Urothelium cell line (cell line): ENCODE data around the gene LCP1.
"Not testable (repeated sequence)": the region's sequence is repeated elsewhere in the genome, so short reads cannot be mapped to it uniquely, and the experiment has no call there.

ENCODE experiments used
- DNase-seq: peaks from one replicate; pipeline ENCODE4 v3.0.0; 2011; ENCODE audit warnings: low spot score, mixed read lengths
- FAIRE-seq: peaks from 2 replicates; lab custom pipeline; 2011; peaks lifted over from hg19 to GRCh38; lab: Jason Lieb, UNC

The LCP1 gene

GRCh38 chr13:46181840-46182490, at the start of gene LCP1:
Gene LCP1 (minus strand): TSS chr13:46182177. CDS start chr13:46159662, 22,515 bp downstream.
- no peak for FAIRE-seq
- DNase-seq, result no peak

GRCh38 chr13:46229251-46229650, 47.3 kb upstream of the LCP1 start:
- no peak for FAIRE-seq
- no peak for DNase-seq

- FAIRE-seq, DNase-seq: not testable (repeated sequence)
Measured at GRCh38 chr13:46220234-46220633, 38.3 kb upstream of the LCP1 start.

- FAIRE-seq, DNase-seq: not testable (repeated sequence)
Measured at GRCh38 chr13:46214741-46215140, 32.8 kb upstream of the LCP1 start.

- no peak for DNase-seq
- FAIRE-seq, result no peak
Measured at GRCh38 chr13:46213242-46213641, 31.3 kb upstream of the LCP1 start.

GRCh38 chr13:46211483-46212351, 29.7 kb upstream of the LCP1 start, which contains the start of gene LRRC63:
Gene LRRC63 (plus strand): TSS chr13:46211928. CDS start chr13:46213035, 1,107 bp downstream.
- peak; percentile 83 for DNase-seq
- peak; percentile 27 for FAIRE-seq

- peak; percentile 3 for DNase-seq
- no peak for FAIRE-seq
Measured at GRCh38 chr13:46211116-46211482, 29.1 kb upstream of the LCP1 start.

- no peak for DNase-seq
- no peak for FAIRE-seq
Measured at GRCh38 chr13:46210362-46211083, 28.5 kb upstream of the LCP1 start.

GRCh38 chr13:46207828-46208227, 25.9 kb upstream of the LCP1 start:
- FAIRE-seq (no peak), DNase-seq (no peak)

- FAIRE-seq (no peak), DNase-seq (no peak)
Measured at GRCh38 chr13:46206143-46206542, 24.2 kb upstream of the LCP1 start.

GRCh38 chr13:46202966-46203365, 21.0 kb upstream of the LCP1 start:
- FAIRE-seq (no peak), DNase-seq (no peak)

GRCh38 chr13:46202188-46202795, 20.3 kb upstream of the LCP1 start:
- DNase-seq, result no peak
- FAIRE-seq, result no peak

GRCh38 chr13:46198696-46199193, 16.8 kb upstream of the LCP1 start:
- no peak for DNase-seq
- no peak for FAIRE-seq

GRCh38 chr13:46197299-46198048, 15.5 kb upstream of the LCP1 start:
- FAIRE-seq (no peak), DNase-seq (no peak)

- FAIRE-seq, result no peak
Measured at GRCh38 chr13:46195016-46195415, 13.0 kb upstream of the LCP1 start.

GRCh38 chr13:46192412-46192811, 10.4 kb upstream of the LCP1 start:
- FAIRE-seq (no peak), DNase-seq (no peak)

More at GRCh38 chr13:46195016-46195415, 13.0 kb upstream of the LCP1 start:
- DNase-seq, result no peak

GRCh38 chr13:46185634-46186033, 3.7 kb upstream of the LCP1 start:
- FAIRE-seq (no peak), DNase-seq (no peak)

- FAIRE-seq (no peak), DNase-seq (peak; percentile 11)
Measured at GRCh38 chr13:46184277-46184699, 2.3 kb upstream of the LCP1 start.

- DNase-seq (no peak), FAIRE-seq (no peak)
Measured at GRCh38 chr13:46183018-46183946, 1.3 kb upstream of the LCP1 start.
